ENCODE data around the gene CYP24A1.
"Not testable (repeated sequence)": the region's sequence is repeated elsewhere in the genome, so short reads cannot be mapped to it uniquely, and the experiment has no call there.

Gene CYP24A1

DNA sequence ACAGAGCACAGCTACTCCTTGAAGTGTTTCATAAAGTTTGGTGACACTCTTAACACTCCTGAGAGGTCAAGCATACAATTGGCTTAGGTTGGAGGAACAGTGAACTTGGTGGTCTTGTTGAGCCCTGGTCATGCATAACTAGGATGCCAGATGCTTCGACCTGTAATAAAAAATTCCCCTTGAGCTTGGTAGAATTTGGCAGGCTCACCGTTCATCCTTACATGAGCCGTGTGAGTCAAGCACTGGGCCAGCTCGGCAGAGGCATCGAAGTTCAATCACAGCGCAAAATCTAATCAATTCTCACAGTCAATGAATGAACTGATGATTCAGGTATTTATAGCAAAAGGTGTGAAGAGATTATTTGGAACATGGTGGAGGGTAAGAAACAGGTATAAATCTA lies 33.7 kb downstream of the CYP24A1 start:
- in situ Hi-C loops (cut with MboI; ENCODE audit: low sequenced_read_pairs) = no loop called here

DNA sequence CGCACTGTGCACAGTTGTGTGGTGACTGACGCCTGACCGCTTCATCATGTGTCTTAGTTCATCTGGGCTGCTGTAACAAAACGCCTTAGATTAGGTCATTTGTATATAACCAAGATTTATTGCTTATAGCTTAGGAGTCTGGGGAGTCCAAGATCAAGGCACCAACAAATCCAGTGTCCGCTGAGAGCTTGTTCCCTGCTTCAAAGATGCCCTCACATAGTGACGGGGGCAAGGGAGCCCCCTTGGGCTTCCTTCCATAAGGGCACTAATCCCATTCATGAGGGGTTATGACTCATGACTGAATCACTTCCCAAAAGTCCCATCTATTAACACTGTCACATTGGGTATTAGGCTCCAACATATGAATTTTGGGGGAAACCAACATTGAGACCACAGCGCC lies 34.6 kb downstream of the CYP24A1 start:
- in situ Hi-C loops (cut with MboI; ENCODE audit: low sequenced_read_pairs) = no loop called here

DNA sequence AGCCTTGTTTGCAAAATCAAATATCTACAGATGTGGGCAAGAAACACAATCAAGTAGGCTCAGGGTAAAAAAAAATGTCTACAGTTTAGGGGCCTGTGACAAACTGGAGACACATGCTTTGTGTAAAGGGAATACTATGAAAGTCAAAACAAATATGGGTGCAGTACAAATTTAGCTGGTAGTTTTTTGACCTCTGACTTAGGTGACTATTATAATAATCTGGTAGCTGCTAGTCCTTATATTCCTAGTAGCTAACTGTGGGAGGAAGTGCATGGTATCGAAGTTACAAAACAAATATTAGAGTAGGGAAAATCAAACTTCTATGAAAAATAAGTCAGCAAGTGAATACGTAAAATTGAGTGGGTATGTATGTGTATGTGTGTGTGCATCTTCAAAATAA lies 35.4 kb downstream of the CYP24A1 start:
- in situ Hi-C loops (cut with MboI; ENCODE audit: low sequenced_read_pairs) = no loop called here

DNA sequence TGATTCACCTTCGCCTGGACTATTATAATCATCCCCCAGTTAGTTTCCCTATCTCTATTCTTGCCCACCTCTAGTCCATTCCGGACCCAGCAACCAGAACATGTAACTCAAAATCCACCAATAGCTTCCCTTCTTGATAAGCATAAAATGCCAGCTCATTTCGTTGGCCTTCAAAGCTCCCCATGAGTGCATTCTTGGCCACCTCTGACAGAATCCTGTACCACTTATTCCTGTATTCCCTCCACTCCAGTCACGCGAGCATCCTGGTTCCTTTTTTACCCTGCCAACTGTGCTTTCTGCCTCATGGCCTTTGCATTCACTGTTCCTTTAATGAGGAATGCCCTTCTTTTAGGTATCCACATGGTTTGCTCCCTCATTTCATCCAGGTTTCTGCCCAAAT lies 36.7 kb downstream of the CYP24A1 start:
- in situ Hi-C loops (cut with MboI; ENCODE audit: low sequenced_read_pairs) = no loop called here

DNA sequence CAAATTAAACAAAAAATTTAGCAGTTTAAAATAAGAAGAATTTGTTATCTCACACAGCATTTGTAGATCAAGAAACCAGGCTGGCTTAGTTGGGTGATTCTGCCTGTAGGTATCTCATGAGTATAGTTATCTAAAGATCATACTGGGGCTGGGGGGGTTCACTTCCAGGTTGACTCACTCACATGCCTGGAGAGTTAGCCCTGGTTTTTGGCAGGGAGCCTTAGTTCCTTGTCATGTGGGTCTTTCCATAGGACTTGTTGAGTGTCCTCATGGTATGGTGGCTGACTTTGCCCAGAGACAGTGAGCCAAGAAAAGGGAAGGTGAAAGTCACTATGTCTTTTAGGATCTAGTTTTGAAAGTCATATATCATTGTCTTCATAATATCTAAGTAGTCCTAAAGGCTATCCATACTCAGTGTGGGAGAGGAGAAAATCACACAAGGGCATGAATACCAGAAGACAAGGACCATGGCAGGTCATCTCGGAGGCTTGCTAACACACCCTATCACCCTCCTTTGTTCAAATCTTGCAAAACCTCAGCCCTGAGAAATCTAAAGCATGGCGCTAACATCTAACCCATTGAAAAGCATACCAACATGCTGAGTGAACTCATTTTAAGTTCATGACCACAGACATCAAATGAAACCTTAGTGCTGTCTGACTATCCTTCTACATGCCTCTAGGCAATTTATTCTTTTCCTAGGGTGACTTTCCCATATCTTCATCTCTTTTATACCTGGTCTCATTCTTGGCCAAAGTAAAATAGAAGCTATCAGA lies 39.2 kb downstream of the CYP24A1 start:
- in situ Hi-C loops (cut with MboI; ENCODE audit: low sequenced_read_pairs) = no loop called here

DNA sequence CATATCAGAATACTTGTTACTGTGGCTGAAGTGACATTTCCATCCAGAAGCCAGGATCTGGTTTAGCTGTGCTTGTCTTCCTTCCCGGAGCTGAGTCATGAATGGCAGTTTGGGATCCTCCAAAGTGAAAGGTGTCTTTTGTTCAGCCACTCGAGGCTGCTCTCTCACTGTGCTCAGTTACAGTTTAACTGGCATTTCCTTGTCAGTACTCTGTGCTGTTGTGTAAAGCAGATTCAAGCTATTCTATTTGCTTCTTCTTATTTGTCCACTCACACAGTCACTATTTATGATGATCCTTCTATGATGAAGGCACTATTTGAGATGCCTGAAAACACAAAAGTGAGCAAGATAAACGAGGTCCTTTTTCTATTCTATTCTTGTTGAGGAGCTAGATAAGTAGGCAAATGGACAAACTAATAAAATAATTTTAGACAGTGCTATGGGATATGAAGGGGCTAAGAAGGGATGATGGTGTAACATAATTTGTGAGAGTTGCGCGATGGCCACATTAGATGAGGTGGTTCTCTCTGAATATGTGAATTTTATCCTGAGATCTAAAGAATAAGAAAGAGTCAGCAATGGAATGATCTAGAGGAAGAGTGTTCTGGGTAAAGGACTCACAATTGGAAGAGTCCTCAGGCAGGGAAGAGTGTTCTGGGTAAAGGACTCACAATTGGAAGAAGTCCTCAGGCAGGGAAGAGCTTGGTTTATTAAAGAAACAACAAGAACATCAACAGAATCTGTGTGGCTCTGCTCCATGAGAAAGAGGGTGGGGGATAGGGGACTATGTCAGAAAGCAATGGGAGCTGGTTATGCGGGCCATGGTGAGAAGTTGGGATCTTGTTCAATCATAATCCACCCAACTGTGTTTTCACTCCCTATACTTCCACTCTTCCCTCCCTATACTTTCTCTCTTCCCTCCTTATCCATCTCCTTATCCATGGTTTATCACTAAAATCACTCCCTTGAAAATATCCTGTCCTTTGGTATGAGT lies 40.1 kb downstream of the CYP24A1 start:
- in situ Hi-C loops (cut with MboI; ENCODE audit: low sequenced_read_pairs) = no loop called here

DNA sequence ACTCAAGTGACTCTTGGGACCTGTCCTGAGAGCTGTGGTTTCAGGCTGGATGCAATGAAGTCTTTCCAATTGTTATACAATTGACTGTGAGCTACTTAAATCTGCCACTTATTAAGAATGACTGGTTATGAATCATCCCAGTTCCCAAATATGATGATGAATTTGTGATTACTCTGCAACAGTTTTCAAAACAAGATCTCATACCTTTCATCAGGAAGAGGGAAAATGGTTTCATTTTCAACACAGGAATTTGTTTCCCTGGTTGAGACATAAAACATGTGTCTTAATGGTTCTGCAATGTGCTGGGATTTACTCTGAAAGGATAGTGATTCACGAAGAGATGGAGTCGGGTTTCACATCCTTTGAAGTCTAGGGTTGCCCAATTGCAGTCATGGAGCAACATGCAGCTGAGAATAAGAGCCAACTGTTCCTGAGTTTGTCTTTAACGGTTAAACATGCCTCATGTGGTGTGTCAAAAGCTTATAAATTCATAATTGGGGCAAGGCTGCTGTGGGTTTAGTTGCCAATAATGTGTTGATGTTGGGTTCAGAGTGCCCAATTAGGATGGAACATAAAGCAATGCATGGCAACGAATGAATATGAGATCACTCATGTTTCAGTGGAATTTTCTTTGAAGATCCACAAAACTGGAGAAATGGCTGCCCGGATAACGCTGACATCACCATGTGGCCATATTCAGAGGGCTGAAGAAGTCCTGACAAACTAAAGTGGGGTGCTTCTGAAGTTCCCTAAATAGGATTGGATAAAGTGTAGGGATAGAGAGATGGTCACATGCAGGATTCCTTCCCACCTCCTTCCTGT lies 41.0 kb downstream of the CYP24A1 start:
- in situ Hi-C loops (cut with MboI; ENCODE audit: low sequenced_read_pairs) = no loop called here

DNA sequence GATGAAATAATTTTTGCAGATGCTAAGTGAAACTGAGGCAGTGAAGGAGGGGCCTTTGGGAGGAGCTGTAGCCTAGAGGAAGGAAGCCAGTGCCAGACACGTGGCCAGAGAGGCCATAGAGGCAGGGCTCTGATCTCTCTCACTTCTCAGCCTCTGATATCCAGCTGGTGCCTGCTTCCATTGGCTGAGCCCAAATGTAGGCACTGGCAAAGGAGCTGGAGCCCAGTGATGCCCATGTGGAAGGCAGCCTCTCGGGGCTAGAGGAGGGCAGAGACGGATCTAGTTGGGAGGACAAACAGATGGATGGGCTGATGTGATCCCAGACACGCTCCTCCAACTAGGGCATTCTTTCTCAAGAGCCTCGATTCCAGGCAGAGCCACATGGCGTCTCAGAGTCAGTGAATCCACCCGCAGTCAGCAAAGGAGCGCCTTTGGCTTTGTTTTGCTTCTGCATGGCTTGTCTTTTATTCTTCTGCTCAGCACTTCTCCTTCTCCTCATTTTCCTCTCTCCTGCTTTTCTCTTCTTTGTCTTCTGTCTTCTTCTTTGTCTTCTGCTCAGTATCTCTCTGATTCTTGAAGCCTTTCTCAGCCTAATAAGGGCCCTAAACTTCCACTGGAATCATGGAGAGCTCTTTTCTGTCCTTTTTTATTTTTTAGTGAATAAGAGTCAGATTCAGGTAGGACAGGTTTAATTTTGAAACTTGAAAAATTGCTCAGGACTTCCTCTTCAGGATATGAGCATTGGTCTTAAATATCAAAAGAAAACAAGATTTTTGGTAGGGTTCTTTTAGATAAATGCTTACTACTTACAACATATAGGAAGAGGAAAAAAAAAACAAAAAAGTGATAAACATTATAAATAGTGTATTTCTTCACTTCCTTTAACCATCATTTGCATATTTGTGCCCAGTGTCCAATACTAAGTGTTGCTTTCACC lies 41.8 kb downstream of the CYP24A1 start:
- in situ Hi-C loops (cut with MboI; ENCODE audit: low sequenced_read_pairs) = no loop called here

DNA sequence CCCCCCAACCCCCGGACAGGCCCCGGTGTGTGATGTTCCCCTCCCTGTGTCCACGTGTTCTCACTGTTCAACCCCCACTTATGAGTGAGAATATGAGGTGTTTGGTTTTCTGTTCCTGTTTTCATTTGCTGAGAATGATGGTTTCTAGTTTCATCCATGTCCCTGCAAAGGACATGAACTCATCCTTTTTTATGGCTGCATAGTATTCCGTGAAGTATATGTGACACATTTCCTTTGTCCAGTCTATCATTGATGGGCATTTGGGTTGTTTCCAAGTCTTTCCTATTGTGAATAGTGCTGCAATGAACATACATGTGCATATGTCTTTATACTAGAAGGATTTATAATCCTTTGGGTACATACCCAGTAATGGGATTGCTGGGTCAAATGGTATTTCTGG lies 42.7 kb downstream of the CYP24A1 start:
- in situ Hi-C loops (cut with MboI; ENCODE audit: low sequenced_read_pairs) = not testable (repeated sequence)

DNA sequence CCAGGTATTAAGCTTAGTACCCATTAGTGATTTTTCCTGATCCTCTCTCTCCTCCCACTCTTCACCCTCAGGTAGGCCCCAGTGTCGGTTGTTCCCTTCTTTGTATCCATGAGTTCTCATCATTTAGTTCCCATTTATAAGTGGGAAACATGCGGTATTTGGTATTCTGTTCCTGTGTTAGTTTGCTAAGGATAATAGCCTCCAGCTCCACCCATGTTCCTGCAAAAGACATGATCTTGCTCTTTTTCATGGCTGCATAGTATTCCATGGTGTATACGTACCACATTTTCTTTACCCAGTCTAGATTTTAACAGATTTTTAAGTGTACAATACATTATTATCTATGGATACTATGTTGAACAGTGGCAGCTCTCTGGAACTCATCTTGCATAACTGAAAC lies 44.4 kb downstream of the CYP24A1 start:
- in situ Hi-C loops (cut with MboI; ENCODE audit: low sequenced_read_pairs) = no loop called here

DNA sequence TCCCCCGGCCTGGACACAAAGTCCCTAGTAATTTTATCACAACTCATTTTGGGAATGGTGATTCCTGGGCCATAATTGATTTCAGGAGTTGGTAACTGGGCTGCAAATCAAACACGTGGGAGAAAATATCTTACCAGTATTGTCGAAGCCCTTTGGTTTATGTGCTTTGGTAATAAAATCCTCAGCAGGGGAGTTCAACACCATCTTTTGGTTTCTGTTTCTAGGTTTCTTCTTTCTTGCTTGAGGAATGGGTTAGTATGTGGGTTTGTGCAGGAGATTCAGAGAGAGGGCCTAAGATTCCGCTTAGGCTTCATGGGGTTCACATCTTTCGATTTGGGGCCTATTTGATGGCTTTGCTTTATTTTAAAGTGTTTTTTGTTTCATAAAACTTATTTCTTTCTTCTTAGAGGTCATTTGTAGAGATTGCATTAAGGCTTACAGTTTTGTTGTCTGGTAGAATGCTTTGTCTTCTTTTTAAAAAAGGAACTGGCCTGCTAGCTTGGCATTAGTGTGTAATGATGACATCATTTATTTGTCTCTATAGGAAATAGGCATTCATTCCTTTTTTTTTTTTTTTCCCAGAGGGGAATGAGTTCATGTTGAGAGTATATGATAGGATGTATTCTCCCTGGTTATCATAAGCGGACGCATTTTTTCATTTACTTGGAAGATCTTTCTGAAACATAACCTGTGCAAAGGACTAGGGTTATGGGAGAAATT lies 45.8 kb downstream of the CYP24A1 start:
- in situ Hi-C loops (cut with MboI; ENCODE audit: low sequenced_read_pairs) = no loop called here

DNA sequence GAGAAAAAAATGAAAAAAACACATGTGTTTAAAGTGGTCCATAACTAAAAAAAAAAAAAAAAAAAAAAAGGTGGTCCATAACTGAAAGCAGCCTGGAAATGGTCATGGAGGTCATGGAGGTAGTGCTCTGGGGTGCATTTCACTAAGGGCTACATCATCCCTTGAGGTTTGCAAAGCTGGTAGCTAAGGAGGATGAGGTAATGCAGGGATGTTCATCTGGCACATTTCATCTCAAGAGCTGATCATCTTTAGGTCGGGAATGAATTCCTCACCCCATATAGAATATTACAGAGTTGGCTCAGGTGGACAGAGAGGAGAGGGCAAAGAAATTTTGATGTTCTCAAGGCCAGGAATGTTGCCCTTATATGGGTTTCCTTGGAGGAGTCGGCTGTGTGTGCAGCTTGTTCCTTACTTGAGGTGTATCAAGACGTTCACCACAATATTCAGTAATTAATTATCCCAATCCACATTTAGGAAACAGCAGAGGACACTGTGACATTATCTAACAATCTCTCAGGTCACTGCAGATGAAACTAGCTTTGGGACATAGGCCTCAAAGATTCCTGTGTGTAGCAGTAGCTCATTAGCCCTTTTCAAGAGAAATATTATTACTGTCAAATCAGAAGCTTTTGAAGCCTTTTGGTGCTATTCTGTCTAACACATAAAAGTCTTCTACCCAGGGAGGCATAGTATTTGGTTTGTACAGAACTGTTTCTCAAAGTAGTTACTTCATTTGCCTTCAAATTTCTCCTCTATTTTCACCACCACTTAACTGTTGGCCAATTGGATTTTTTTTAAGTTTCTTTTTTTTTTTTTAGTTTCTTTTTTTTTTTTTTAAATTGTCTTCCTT lies 46.8 kb downstream of the CYP24A1 start:
- in situ Hi-C loops (cut with MboI; ENCODE audit: low sequenced_read_pairs) = no loop called here

DNA sequence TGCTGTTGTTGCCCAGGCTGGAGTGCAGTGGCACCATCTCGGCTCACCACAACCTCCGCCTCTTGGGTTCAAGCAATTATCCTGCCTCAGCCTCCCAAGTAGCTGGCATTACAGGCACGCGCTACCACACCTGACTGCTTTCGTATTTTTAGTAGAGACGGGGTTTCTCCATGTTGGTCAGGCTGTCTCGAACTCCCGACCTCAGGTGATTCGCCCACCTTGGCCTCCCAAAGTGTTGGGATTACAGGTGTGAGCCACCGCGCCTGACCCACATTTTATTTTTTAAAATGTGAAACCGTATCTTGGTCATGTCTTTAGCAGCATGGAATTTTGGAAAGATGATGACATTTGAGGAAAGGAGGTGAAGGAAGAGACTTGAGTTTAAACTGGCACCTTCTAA lies 47.5 kb downstream of the CYP24A1 start:
- in situ Hi-C loops (cut with MboI; ENCODE audit: low sequenced_read_pairs) = not testable (repeated sequence)

DNA sequence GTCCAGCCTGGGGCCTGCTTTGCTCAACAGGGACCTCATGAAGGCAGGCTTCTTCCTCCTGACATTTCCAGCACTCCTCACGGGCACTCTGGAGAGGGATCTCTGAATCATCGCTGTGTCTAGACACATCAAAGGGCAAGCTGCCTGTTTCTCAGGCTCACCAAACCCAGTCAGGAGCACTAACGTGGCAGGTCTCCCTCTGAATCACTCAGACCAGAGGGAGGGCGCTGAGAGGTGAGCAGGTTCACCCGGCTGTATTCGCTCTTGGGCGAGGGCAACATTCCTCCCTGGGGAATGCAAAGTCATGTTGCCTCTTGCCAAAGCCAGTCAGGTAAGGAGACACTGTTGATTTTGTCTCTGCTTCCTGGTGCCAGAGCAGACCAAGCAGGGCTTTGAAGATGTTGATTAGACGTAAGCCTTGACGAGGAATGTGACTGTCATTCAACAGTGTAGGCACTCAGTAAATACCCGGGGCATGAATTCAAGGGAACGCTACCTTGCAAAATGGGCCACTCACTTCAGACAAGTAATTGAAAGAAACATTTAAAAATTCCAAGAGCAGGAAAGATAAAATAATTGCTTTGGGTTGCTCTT lies 50.1 kb downstream of the CYP24A1 start:
- in situ Hi-C loops (cut with MboI; ENCODE audit: low sequenced_read_pairs) = loop anchor here (25.0 kb wide), 1 partner anchor 514 kb away; no protein-coding TSS in a partner anchor

DNA sequence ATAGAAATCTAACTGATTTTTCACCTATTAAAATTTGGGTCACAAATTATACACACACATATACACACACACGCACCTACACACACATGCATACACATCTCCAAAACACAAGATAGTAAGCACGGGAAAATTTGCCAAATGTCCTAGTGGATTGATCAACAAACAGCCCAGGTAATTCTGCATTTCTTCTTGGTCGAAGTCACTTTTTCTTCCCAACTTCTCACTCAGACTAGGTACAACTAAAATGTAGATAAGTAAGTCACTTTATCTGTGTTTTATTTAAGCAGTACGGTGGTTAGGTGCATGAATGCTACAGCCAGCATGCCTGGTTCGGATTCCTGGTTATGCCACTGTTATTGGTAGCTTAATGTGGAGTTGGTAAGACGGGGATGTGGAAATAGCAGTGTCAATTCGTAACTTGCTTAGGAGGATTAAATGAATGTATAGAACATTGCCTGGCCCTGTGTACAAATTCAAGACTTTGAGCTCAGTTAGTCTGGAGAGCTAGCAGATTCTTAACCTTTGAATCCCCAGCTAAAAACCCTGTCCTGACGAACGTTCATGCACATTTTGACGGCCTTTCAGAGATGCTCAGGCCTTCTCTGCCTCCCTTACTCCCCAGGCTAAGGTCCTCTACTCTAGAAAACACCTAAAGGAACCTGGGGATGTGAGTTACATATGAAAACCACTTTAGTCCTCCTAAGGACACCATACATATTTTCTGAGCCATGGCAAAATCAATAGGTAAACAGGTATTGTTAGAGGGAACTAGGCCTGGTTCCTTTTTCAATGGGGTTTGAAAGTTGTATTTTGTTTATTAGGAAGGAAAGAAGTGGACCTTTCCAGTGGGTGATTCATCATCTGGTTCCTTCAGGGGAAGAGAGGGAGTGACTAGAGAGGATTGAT lies 50.9 kb downstream of the CYP24A1 start:
- in situ Hi-C loops (cut with MboI; ENCODE audit: low sequenced_read_pairs) = loop anchor here (25.0 kb wide), 1 partner anchor 514 kb away; no protein-coding TSS in a partner anchor

DNA sequence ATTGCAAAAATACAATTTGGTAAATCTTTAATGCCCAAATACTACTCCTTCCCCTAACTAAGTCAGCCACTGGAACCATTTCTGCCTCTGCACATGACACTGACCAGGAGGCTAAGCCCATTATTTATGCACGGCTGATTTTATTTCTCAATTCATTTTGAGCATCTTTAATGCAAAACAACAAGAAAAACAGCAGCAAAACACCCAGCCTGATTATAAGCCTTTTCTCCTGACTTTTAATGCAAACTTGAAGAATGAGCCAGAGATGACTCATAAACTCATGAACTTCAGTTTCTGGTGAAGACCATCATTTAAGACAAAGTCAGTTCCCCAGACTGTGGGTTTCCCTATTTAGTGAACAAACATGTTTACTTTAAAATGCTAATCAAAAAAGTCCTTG lies 51.6 kb downstream of the CYP24A1 start:
- in situ Hi-C loops (cut with MboI; ENCODE audit: low sequenced_read_pairs) = loop anchor here (25.0 kb wide), 1 partner anchor 515 kb away; no protein-coding TSS in a partner anchor

DNA sequence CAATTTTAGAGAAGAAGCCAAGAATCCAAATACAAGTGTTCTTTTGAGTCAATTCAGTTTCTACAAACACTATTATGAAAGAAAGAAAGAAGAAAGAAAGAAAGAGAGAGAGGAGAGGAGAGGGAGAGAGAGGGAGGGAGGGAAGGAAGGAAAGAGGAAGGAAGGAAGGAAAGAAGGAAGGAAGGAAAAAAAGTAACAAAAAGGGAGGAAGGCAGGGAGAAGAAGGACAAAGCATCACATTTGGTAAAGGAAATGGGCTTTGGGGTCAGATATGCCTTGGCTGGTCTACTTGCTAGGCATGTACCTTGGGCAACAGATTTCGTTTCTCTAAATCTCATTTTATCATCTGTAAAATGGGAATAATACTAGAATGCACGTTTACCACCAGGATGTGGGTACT lies 54.0 kb downstream of the CYP24A1 start:
- in situ Hi-C loops (cut with MboI; ENCODE audit: low sequenced_read_pairs) = loop anchor here (25.0 kb wide), 1 partner anchor 518 kb away; no protein-coding TSS in a partner anchor
